K562 (cell line): ENCODE results near the gene ANKS1B. TPM values are rescaled to one million over a fixed set of nuclear protein-coding genes. Genes with fewer than 3 reads are reported as not detected.

Experiments
- ATAC-seq: fragments of 200-7000 bp; cut with Tn5 transposase; 3 replicates; pipeline ENCODE4 v1.9.1; 2020; ENCODE audit warnings: moderate library complexity
- BruUV-seq: library from RNA; stranded (reverse); fragments of 400-500 nt; replicated peaks from 2 replicates; lab custom pipeline; 2021; lab: Mats Ljungman, UMichigan
- CTCF ChIA-PET: fragments of 300-600 bp; formaldehyde crosslinking; extraction: SDS; loops from one replicate; lab custom pipeline; 2021; ENCODE audit warnings: low intra/inter-chr PET ratio; lab: Yijun Ruan, JAX
- POLR2A ChIA-PET: fragments of 300-600, 350-650 bp; sonication (Branson Sonifier 250); formaldehyde crosslinking; extraction: SDS; loops from one replicate; lab custom pipeline; 2021; ENCODE audit warnings: antibody characterized with exemption, inconsistent platforms; lab: Yijun Ruan, JAX
- DNase-seq, 4 experiments: peaks; one replicate each; pipeline versions ENCODE4 v3.0.0 to v3.0.0-alpha.2; 2011 to 2018; ENCODE audit warnings: low spot score in 3 of 4, mixed read lengths in 3 of 4; ENCODE audit errors: extremely low read depth in 1 of 4
- FAIRE-seq: peaks from 2 replicates; lab custom pipeline; 2011; peaks lifted over from hg19 to GRCh38; lab: Jason Lieb, UNC
- H2AFZ ChIP-seq: 2 replicates; pipeline ENCODE4 v1.6.0; 2011; ENCODE audit warnings: low read depth, low read length, control low read depth, inconsistent platforms
- H3K27ac ChIP-seq: fragments of 200-600 bp; 3 replicates; pipeline ENCODE4 v1.8.0; 2011; ENCODE audit warnings: low read depth, mild to moderate bottlenecking, control low read depth, inconsistent platforms, low read length, moderate library complexity, mixed read lengths; ENCODE audit errors: extremely low read depth
- H3K27me3 ChIP-seq, 2 experiments: fragments of 300-600 bp in 1 of 2; 2 replicates in 1 of 2; 3 replicates in 1 of 2; pipeline versions ENCODE4 v1.6.0 to v1.8.0; 2011; ENCODE audit warnings: inconsistent platforms in 2 of 2, low read length in 2 of 2, mild to moderate bottlenecking in 1 of 2, mixed read lengths in 1 of 2, moderate library complexity in 1 of 2; ENCODE audit not compliant: control insufficient read depth in 2 of 2, insufficient read depth in 2 of 2
- H3K36me3 ChIP-seq: fragments of 300-600 bp; 3 replicates; pipeline ENCODE4 v1.8.0; 2011; ENCODE audit warnings: mild to moderate bottlenecking, low read length, inconsistent platforms; ENCODE audit not compliant: control insufficient read depth, insufficient read depth
- H3K4me1 ChIP-seq, 2 experiments: fragments of 200-600 bp in 1 of 2; replicated peaks in 1 of 2; 2 replicates in 1 of 2; 3 replicates in 1 of 2; pipeline versions ENCODE4 v1.5.1 to v1.8.0; 2011; ENCODE audit warnings: inconsistent platforms in 2 of 2, low read length in 2 of 2, mild to moderate bottlenecking in 1 of 2, mixed read lengths in 1 of 2, moderate library complexity in 1 of 2; ENCODE audit not compliant: control insufficient read depth in 2 of 2, insufficient read depth in 2 of 2
- H3K4me2 ChIP-seq: 2 replicates; pipeline ENCODE4 v1.6.1; 2011; ENCODE audit warnings: low read length, control low read depth, inconsistent platforms, mixed read lengths; ENCODE audit not compliant: insufficient read depth
- H3K4me3 ChIP-seq: fragments of 200-600 bp; sonication (generic), shearing (Covaris generic); 2 replicates; pipeline ENCODE4 v1.5.1; 2016; ENCODE audit warnings: control low read depth, inconsistent platforms
- H3K79me2 ChIP-seq: fragments of 200-600 bp; 3 replicates; pipeline ENCODE4 v1.8.0; 2011; ENCODE audit warnings: low read length, inconsistent platforms; ENCODE audit not compliant: control insufficient read depth, insufficient read depth
- H3K9ac ChIP-seq, 2 experiments: 2 replicates each; pipeline versions ENCODE4 v1.6.0 to v1.6.1; 2011; ENCODE audit warnings: low read depth in 2 of 2, low read length in 2 of 2, control low read depth in 1 of 2, inconsistent platforms in 1 of 2, mild to moderate bottlenecking in 1 of 2, mixed read lengths in 1 of 2; ENCODE audit not compliant: insufficient read depth in 1 of 2
- H3K9me1 ChIP-seq: one replicate; pipeline ENCODE4 v1.6.0; 2011; ENCODE audit warnings: inconsistent platforms, mild to moderate bottlenecking, low read length, moderate library complexity; ENCODE audit not compliant: control insufficient read depth, insufficient read depth
- H3K9me3 ChIP-seq: replicated peaks from 2 replicates; pipeline ENCODE4 v1.5.1; 2011; ENCODE audit warnings: low read depth, low read length, inconsistent platforms; ENCODE audit not compliant: control insufficient read depth, insufficient read depth
- H4K20me1 ChIP-seq: replicated peaks from 2 replicates; pipeline ENCODE4 v1.6.1; 2011; ENCODE audit warnings: low read length, inconsistent platforms, mixed read lengths; ENCODE audit not compliant: control insufficient read depth, insufficient read depth
- BDP1 ChIP-seq: IDR thresholded peaks from 3 replicates; pipeline ENCODE4 v1.6.1; 2011; ENCODE audit not compliant: insufficient read length, insufficient read depth
- JUND ChIP-seq, 2 experiments: IDR thresholded peaks; 2 replicates in 1 of 2; 3 replicates in 1 of 2; pipeline ENCODE4 v1.6.1; 2011; ENCODE audit warnings: borderline replicate concordance in 2 of 2, low read depth in 2 of 2, low read length in 2 of 2, improper control_type of control experiment in 1 of 2, missing biosample characterization in 1 of 2, missing genetic modification characterization in 1 of 2, missing genetic modification reagents in 1 of 2
- MNT ChIP-seq, 2 experiments: fragments of 450-650 bp; conservative IDR thresholded peaks; 2 replicates each; pipeline ENCODE4 v1.6.1; 2017; ENCODE audit warnings: mild to moderate bottlenecking in 2 of 2, moderate library complexity in 2 of 2
- MTF1 ChIP-seq: fragments of 250-450 bp; sonication (Bioruptor Pico); IDR thresholded peaks from 2 replicates; pipeline ENCODE4 v1.9.0; 2021; ENCODE audit warnings: moderate library complexity, mild to moderate bottlenecking, inconsistent platforms, borderline replicate concordance
- NR4A1 ChIP-seq, 2 experiments: fragments of 250-450 bp in 1 of 2; fragments of 450-650 bp in 1 of 2; sonication (Bioruptor Pico) in 1 of 2; IDR thresholded peaks; 2 replicates each; pipeline versions ENCODE4 v1.4.0 to v1.6.1; 2016 to 2020; ENCODE audit warnings: mild to moderate bottlenecking in 2 of 2, missing compliant biosample characterization in 1 of 2, missing genetic modification characterization in 1 of 2, moderate library complexity in 1 of 2
- PURB ChIP-seq: sonication (generic); formaldehyde crosslinking; IDR thresholded peaks from 2 replicates; pipeline ENCODE4 v1.9.0; 2021; ENCODE audit warnings: low read depth, mild to moderate bottlenecking, missing genetic modification reagents
- ZFP91 ChIP-seq: sonication (generic); formaldehyde crosslinking; IDR thresholded peaks from 2 replicates; pipeline ENCODE4 v1.8.0; 2022; ENCODE audit warnings: mild to moderate bottlenecking, missing genetic modification reagents
- ZNF140 ChIP-seq: fragments of 250-450 bp; sonication (Bioruptor Pico); IDR thresholded peaks from 2 replicates; pipeline ENCODE4 v1.8.0; 2021; ENCODE audit warnings: moderate library complexity, mild to moderate bottlenecking, inconsistent platforms
- WGBS: fragments of 100-300 bp; shearing (Covaris generic); methylation state at CpG from one replicate; pipeline ENCODE4 v1.1.6; 2016; ENCODE audit warnings: low coverage, mixed read lengths; ENCODE audit not compliant: insufficient coverage; ENCODE audit errors: missing lambda C conversion rate; 5-methylcytosine and 5-hydroxymethylcytosine counted together
- in situ Hi-C: fragments of 300-500 bp; cut with MboI; formaldehyde crosslinking; loops from 4 replicates; pipeline ENCODE4 v1.15.0; 2018; ENCODE audit warnings: inconsistent platforms, mixed read lengths
- intact Hi-C: fragments of 100-400 bp; cut with micrococcal nuclease; formaldehyde crosslinking; loops from 2 replicates; pipeline ENCODE4 v1.14.2; 2022
- polyA plus RNA-seq, 8 experiments: library from polyadenylated mRNA; depleted of rRNA in 4 of 8; stranded (reverse) in 5 of 8; unstranded in 3 of 8; fragments of >200 nt; fragmentation: Nextera tagmentation in 2 of 8; fragmentation: Illumina TruSeq in 1 of 8; extraction: Ambion mirVana in 2 of 8; extraction: Trizol in 1 of 8; gene quantifications; 2 replicates each; pipeline versions ENCODE4 v1.2.1 to v1.2.3, GENCODE V29; 2011 to 2014; ENCODE audit warnings: inconsistent platforms in 1 of 8, missing spikeins in 1 of 8
- total RNA-seq, 7 experiments: library from RNA; depleted of rRNA in 6 of 7; stranded (reverse); fragments of >200 nt in 6 of 7; fragmentation: Illumina TruSeq in 2 of 7; extraction: Trizol in 2 of 7; gene quantifications; 2 replicates each; pipeline versions ENCODE4 v1.2.1 to v1.2.3, GENCODE V29; 2011 to 2021; ENCODE audit warnings: low replicate concordance in 1 of 7
- TF ChIP-seq, protein P1 (sequence below), 2 experiments: fragments of 450-650 bp in 1 of 2; IDR thresholded peaks; 2 replicates each; pipeline ENCODE4 v1.6.1; 2011 to 2017; ENCODE audit warnings: low read depth in 2 of 2, antibody characterized with exemption in 1 of 2, borderline replicate concordance in 1 of 2, low read length in 1 of 2, mild to moderate bottlenecking in 1 of 2, mixed read lengths in 1 of 2; ENCODE audit not compliant: control insufficient read depth in 1 of 2

Gene ANKS1B
- total and polyA plus RNA-seq, 9 of the 15 experiments (the other 6 are each of a cell fraction or from before 2014, with no cell fraction given), result 0.04 to 0.47 (median 0.28) TPM; not detected in 4

- TF ChIP-seq, protein P1, sequence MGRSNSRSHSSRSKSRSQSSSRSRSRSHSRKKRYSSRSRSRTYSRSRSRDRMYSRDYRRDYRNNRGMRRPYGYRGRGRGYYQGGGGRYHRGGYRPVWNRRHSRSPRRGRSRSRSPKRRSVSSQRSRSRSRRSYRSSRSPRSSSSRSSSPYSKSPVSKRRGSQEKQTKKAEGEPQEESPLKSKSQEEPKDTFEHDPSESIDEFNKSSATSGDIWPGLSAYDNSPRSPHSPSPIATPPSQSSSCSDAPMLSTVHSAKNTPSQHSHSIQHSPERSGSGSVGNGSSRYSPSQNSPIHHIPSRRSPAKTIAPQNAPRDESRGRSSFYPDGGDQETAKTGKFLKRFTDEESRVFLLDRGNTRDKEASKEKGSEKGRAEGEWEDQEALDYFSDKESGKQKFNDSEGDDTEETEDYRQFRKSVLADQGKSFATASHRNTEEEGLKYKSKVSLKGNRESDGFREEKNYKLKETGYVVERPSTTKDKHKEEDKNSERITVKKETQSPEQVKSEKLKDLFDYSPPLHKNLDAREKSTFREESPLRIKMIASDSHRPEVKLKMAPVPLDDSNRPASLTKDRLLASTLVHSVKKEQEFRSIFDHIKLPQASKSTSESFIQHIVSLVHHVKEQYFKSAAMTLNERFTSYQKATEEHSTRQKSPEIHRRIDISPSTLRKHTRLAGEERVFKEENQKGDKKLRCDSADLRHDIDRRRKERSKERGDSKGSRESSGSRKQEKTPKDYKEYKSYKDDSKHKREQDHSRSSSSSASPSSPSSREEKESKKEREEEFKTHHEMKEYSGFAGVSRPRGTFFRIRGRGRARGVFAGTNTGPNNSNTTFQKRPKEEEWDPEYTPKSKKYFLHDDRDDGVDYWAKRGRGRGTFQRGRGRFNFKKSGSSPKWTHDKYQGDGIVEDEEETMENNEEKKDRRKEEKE (IDR thresholded peaks at IDR 0.05; ENCODE audit: borderline replicate concordance in 1 of 2, control insufficient read depth in 1 of 2, low read depth in 2 of 2, low read length in 1 of 2), result no peak
- TF ChIP-seq MNT (conservative IDR thresholded peaks at IDR 0.05) (no peak), JUND (IDR thresholded peaks at IDR 0.05; ENCODE audit: borderline replicate concordance, low read depth, low read length) (no peak), JUND (tag; IDR thresholded peaks at IDR 0.05; ENCODE audit: borderline replicate concordance, low read depth, low read length) (no peak), BDP1 (no peak)
Measured at GRCh38 chr12:99649551-99649950, 335.2 kb downstream of the ANKS1B start (continued).

DNA sequence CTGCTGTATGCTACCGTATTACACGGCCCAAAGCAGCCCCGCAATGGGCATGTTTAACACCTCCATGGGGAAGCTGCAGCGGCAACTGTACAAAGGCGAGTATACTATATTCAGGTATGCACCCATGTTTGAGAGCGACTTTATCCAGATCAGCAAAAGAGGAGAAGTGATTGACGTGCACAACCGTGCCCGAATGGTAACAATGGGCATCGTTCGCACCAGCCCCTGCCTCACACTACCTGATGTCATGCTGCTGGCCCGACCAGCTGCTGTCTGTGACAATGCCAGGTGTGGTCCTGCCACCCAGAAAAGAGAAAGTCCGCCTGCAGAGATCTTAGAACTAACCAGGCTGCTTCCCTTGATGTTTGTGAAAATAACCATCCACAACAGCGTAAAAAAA, 336.6 kb downstream of the ANKS1B start:
- Histone ChIP-seq H4K20me1 (no peaks in the 10 kb centered on the region), H3K36me3 (no peaks in the 10 kb centered on the region), H3K9me3 (no peaks in the 10 kb centered on the region), H3K4me1 (no peaks in the 10 kb centered on the region), H3K79me2 (no peaks in the 10 kb centered on the region), H3K4me3 (no peak overlapping the region), H3K9ac (no peak overlapping the region), H3K27me3 (no peaks in the 10 kb centered on the region), H3K4me2 (no peak overlapping the region), H2AFZ (no peak overlapping the region), H3K9me1 (no peaks in the 10 kb centered on the region), H3K27ac (no peak overlapping the region)
- FAIRE-seq, result no peak
- ChIA-PET CTCF (no interaction called here), POLR2A (no interaction called here)
- TF ChIP-seq MTF1, result no peak
- no peak for TF ChIP-seq ZFP91 (CRISPR knock-in tag)
- TF ChIP-seq NR4A1 (CRISPR knock-in tag; IDR thresholded peaks at IDR 0.05), result no peak
- no peak for TF ChIP-seq NR4A1 (tag; IDR thresholded peaks at IDR 0.05)
- TF ChIP-seq ZNF140 (CRISPR knock-in tag), result no peak
- no peak for TF ChIP-seq PURB (CRISPR knock-in tag)
- no TSS peak for BruUV-seq
- in situ Hi-C loops (no loop called here), intact Hi-C loops (no loop called here)
- WGBS, result under 1% methylated on average over 14 of the region's 14 CpGs
- no peak for ATAC-seq
- DNase-seq, result no peak
